ENCODE measurements around the gene SLC38A1.

SLC38A1 gene

GRCh38 chr12:46149079-46149464 lies 119.8 kb downstream of the SLC38A1 start:
- TF ChIP-seq, protein P1, sequence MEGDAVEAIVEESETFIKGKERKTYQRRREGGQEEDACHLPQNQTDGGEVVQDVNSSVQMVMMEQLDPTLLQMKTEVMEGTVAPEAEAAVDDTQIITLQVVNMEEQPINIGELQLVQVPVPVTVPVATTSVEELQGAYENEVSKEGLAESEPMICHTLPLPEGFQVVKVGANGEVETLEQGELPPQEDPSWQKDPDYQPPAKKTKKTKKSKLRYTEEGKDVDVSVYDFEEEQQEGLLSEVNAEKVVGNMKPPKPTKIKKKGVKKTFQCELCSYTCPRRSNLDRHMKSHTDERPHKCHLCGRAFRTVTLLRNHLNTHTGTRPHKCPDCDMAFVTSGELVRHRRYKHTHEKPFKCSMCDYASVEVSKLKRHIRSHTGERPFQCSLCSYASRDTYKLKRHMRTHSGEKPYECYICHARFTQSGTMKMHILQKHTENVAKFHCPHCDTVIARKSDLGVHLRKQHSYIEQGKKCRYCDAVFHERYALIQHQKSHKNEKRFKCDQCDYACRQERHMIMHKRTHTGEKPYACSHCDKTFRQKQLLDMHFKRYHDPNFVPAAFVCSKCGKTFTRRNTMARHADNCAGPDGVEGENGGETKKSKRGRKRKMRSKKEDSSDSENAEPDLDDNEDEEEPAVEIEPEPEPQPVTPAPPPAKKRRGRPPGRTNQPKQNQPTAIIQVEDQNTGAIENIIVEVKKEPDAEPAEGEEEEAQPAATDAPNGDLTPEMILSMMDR (conservative IDR thresholded peaks at IDR 0.05), result no peak
- peak overlapping the region; percentile 55 for H3K27ac ChIP-seq

DNA sequence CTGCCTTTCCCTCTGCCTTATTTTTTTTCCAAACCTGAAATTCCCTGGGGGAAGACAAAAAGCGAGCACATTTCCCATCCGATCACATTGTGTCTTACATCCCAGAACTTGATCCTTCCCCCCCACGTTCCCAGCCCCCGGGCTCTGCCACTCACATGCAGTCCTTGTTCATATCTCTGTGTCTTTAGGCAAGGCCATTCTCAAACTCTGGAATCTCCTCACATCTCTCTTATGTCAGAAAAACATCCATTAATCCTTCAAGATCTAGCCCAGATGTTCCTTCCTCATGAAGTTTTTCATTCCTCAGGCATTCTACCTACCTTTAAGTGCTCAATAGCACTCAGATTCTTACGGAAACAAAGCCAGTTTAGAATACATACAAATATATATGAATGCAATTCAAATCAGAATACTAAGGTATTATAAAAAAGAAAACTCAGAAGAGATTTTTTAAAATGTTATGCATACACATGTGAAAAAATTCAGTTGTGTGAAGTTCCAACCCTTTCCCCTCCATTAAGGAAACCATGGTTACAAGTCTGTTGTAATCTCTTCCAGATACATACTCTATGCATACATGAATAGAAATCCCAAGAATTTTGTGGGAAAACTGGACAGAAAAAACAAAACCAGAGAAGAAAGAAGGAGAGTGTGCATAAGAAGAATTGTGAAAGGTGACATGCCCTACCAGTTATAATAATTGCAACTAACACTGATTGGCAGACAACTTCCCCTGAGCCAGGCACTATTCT lies 120.3 kb downstream of the SLC38A1 start:
- TF ChIP-seq, protein P1 (conservative IDR thresholded peaks at IDR 0.05), result no peak
- H3K27ac ChIP-seq, result peak overlapping the region; percentile 55

GRCh38 chr12:46147144-46147543 lies 121.7 kb downstream of the SLC38A1 start:
- TF ChIP-seq, protein P1 (conservative IDR thresholded peaks at IDR 0.05), result no peak
- H3K27ac ChIP-seq, result no peak overlapping the region; the same call in 1 of the 2 replicates

DNA sequence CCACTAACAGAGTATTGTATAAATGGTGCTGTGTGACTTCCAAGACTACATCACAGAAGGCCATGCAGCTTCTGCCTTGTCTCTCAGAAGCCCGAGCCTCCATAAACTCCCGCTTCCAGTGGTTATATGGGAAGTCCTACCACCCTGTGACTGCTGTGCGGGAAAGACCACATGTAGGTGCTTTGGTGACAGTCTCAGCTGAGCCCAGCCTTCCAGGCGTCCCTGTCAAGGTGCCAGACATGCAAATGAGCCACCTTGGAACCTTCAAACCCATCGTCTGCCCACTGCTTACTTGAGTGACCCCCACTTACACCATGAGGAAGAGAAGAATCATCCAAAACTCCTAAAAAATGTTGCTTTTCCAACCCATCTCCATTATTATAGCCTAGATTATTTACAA lies 123.0 kb downstream of the SLC38A1 start:
- TF ChIP-seq, protein P1 (conservative IDR thresholded peaks at IDR 0.05), result no peak

GRCh38 chr12:46144433-46144832 lies 124.4 kb downstream of the SLC38A1 start:
- H3K27ac ChIP-seq, result no peak overlapping the region
- TF ChIP-seq, protein P1 (conservative IDR thresholded peaks at IDR 0.05), result no peak

More for the DNA sequence above, 123.0 kb downstream of the SLC38A1 start:
- no peak overlapping the region for H3K27ac ChIP-seq

DNA sequence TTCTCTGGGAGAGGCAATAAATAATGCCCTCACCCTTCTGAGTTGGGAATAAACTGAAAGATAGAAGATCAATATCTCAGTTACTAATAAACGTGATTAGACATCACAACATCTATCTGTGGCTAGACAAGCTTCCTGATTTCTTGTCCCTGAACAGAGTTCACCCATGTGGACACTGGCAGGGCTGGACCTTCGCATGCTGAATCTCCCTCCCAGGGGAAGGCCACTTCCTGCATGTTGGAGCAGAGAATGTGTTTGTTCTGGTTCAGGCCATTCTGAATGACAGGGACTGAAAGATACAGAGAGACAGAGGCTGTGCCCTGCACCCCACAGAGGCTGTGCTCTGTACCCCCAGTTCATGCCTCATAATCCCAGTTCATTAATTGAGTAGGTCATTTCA lies 132.6 kb downstream of the SLC38A1 start:
- TF ChIP-seq, protein P1 (conservative IDR thresholded peaks at IDR 0.05), result no peak

DNA sequence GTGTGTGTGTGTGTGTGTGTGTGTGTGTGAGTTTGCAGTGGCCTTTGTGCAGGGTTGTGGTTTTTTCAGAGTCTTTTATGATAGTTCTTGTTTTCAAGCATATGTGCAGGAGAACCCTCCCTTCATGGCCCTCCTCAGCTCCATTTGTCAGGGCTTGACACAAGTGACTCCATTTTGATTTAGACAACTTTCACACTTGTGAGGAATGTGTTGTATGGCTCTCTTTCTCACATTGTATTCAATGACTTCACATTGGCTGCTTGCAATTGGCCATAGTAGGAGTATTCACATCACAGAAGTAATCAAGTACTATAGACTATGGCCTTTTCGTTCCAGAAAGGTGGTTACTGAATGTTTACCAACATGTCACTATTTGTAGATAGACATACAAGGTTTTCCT lies 133.1 kb downstream of the SLC38A1 start:
- H3K27ac ChIP-seq, result no peak overlapping the region
- TF ChIP-seq, protein P1 (conservative IDR thresholded peaks at IDR 0.05), result no peak

More for the DNA sequence above, 132.6 kb downstream of the SLC38A1 start:
- no peak overlapping the region for H3K27ac ChIP-seq
